SJCRH30 (cell line): ENCODE data around the gene LMAN2L. TPM values are rescaled to one million over a fixed set of nuclear protein-coding genes. Genes with fewer than 3 reads are reported as not detected.

Source experiments
- DNase-seq, 2 experiments: peaks; one replicate each; pipeline ENCODE4 v3.0.0-alpha.2; 2015 to 2020
- H3K27ac ChIP-seq: fragments of 250-450 bp; sonication (Bioruptor Pico); 2 replicates; pipeline ENCODE4 v1.5.1; 2020; ENCODE audit warnings: mild to moderate bottlenecking, moderate library complexity
- H3K27me3 ChIP-seq: fragments of 250-450 bp; sonication (Bioruptor Pico); 2 replicates; pipeline ENCODE4 v1.5.1; 2020; ENCODE audit warnings: mild to moderate bottlenecking, moderate library complexity
- H3K36me3 ChIP-seq: fragments of 250-450 bp; sonication (Bioruptor Pico); 2 replicates; pipeline ENCODE4 v1.5.1; 2020; ENCODE audit warnings: mild to moderate bottlenecking, moderate library complexity
- H3K4me1 ChIP-seq: fragments of 250-450 bp; sonication (Bioruptor Pico); 2 replicates; pipeline ENCODE4 v1.5.1; 2020; ENCODE audit warnings: mild to moderate bottlenecking, moderate library complexity
- H3K4me3 ChIP-seq: fragments of 250-450 bp; sonication (Bioruptor Pico); 2 replicates; pipeline ENCODE4 v1.5.1; 2020; ENCODE audit warnings: mild to moderate bottlenecking, moderate library complexity
- H3K9me3 ChIP-seq: fragments of 250-450 bp; sonication (Bioruptor Pico); replicated peaks from 2 replicates; pipeline ENCODE4 v1.5.1; 2020; ENCODE audit warnings: mild to moderate bottlenecking, moderate library complexity
- total RNA-seq: library from RNA; depleted of rRNA; stranded (reverse); fragments of >200 nt; shearing (Covaris generic); gene quantifications from 2 replicates; pipeline ENCODE4 v1.2.3, GENCODE V29; 2014; rRNA removed

Gene LMAN2L
- total RNA-seq: 29.5 and 31.9 TPM in 2 replicates

GRCh38 chr2:96739633-96740428, at the start of gene LMAN2L:
TSS of gene LMAN2L (minus strand) at chr2:96740064. CDS start at chr2:96740040, 24 bp downstream.
- Histone ChIP-seq H3K4me1 (peaks cover 4% of the 10 kb centered on the region; the same call in 1 of the 2 replicates), H3K27ac (peak within 1 kb of the TSS; percentile 28), H3K4me3 (peak within 1 kb of the TSS; percentile 71), H3K36me3 (peaks cover 8% of the 10 kb centered on the region), H3K9me3 (no peaks in the 10 kb centered on the region), H3K27me3 (no peaks in the 10 kb centered on the region)
- peak; percentile 98 to 99 for DNase-seq

- H3K27me3 ChIP-seq: no peaks in the 10 kb centered on the region
- H3K4me3 ChIP-seq: no peak overlapping the region
- DNase-seq: no peak
- no peaks in the 10 kb centered on the region for H3K9me3 ChIP-seq
- H3K36me3 ChIP-seq: no peaks in the 10 kb centered on the region
- peaks cover 7% of the 10 kb centered on the region for H3K4me1 ChIP-seq
- H3K27ac ChIP-seq: no peak overlapping the region
Measured at GRCh38 chr2:96789245-96789617, 49.4 kb upstream of the LMAN2L start.

GRCh38 chr2:96788442-96789244, 48.8 kb upstream of the LMAN2L start:
- H3K4me3 ChIP-seq: no peak overlapping the region
- peaks cover 7% of the 10 kb centered on the region for H3K4me1 ChIP-seq
- no peak overlapping the region for H3K27ac ChIP-seq
- H3K36me3 ChIP-seq: no peaks in the 10 kb centered on the region
- DNase-seq: peak; percentile 49 to 62
- no peaks in the 10 kb centered on the region for H3K9me3 ChIP-seq
- H3K27me3 ChIP-seq: no peaks in the 10 kb centered on the region

- no peaks in the 10 kb centered on the region for H3K27me3 ChIP-seq
- no peak overlapping the region for H3K27ac ChIP-seq
- H3K4me1 ChIP-seq: peaks cover 7% of the 10 kb centered on the region
- DNase-seq: no peak
- H3K36me3 ChIP-seq: no peaks in the 10 kb centered on the region
- H3K4me3 ChIP-seq: no peak overlapping the region
- no peaks in the 10 kb centered on the region for H3K9me3 ChIP-seq
Measured at GRCh38 chr2:96787411-96787810, 47.5 kb upstream of the LMAN2L start.

- H3K4me1 ChIP-seq: peaks cover 2% of the 10 kb centered on the region
- H3K9me3 ChIP-seq: no peaks in the 10 kb centered on the region
- DNase-seq: no peak
- H3K36me3 ChIP-seq: no peaks in the 10 kb centered on the region
- H3K4me3 ChIP-seq: no peak overlapping the region
- H3K27ac ChIP-seq: no peak overlapping the region
- no peaks in the 10 kb centered on the region for H3K27me3 ChIP-seq
Measured at GRCh38 chr2:96783388-96783787, 43.5 kb upstream of the LMAN2L start.

GRCh38 chr2:96775160-96775559, 35.3 kb upstream of the LMAN2L start:
- H3K27ac ChIP-seq: no peak overlapping the region
- H3K4me1 ChIP-seq: no peaks in the 10 kb centered on the region
- no peak for DNase-seq
- no peaks in the 10 kb centered on the region for H3K9me3 ChIP-seq
- H3K4me3 ChIP-seq: no peak overlapping the region
- H3K27me3 ChIP-seq: no peaks in the 10 kb centered on the region
- H3K36me3 ChIP-seq: no peaks in the 10 kb centered on the region

GRCh38 chr2:96773922-96774321, 34.1 kb upstream of the LMAN2L start:
- H3K27ac ChIP-seq: no peak overlapping the region

GRCh38 chr2:96772903-96773671, 33.2 kb upstream of the LMAN2L start:
- DNase-seq: no peak
- no peak overlapping the region for H3K4me3 ChIP-seq
- H3K9me3 ChIP-seq: no peaks in the 10 kb centered on the region
- H3K27ac ChIP-seq: no peak overlapping the region
- no peaks in the 10 kb centered on the region for H3K27me3 ChIP-seq
- no peaks in the 10 kb centered on the region for H3K4me1 ChIP-seq
- H3K36me3 ChIP-seq: no peaks in the 10 kb centered on the region

More at GRCh38 chr2:96773922-96774321, 34.1 kb upstream of the LMAN2L start:
- H3K4me1 ChIP-seq: no peaks in the 10 kb centered on the region
- H3K36me3 ChIP-seq: no peaks in the 10 kb centered on the region
- H3K9me3 ChIP-seq: no peaks in the 10 kb centered on the region
- no peak for DNase-seq
- no peak overlapping the region for H3K4me3 ChIP-seq
- no peaks in the 10 kb centered on the region for H3K27me3 ChIP-seq

GRCh38 chr2:96771796-96772618, 32.1 kb upstream of the LMAN2L start:
- Histone ChIP-seq H3K4me1 (no peaks in the 10 kb centered on the region), H3K36me3 (no peaks in the 10 kb centered on the region), H3K4me3 (no peak overlapping the region), H3K9me3 (no peaks in the 10 kb centered on the region), H3K27me3 (no peaks in the 10 kb centered on the region), H3K27ac (no peak overlapping the region)
- no peak for DNase-seq

- H3K4me3 ChIP-seq: no peak overlapping the region
- no peaks in the 10 kb centered on the region for H3K4me1 ChIP-seq
- no peak for DNase-seq
- no peaks in the 10 kb centered on the region for H3K9me3 ChIP-seq
- H3K27ac ChIP-seq: no peak overlapping the region
- H3K27me3 ChIP-seq: no peaks in the 10 kb centered on the region
- H3K36me3 ChIP-seq: no peaks in the 10 kb centered on the region
Measured at GRCh38 chr2:96770442-96771202, 30.8 kb upstream of the LMAN2L start.

GRCh38 chr2:96769814-96770213, 29.9 kb upstream of the LMAN2L start:
- no peaks in the 10 kb centered on the region for H3K36me3 ChIP-seq
- H3K4me1 ChIP-seq: no peaks in the 10 kb centered on the region
- DNase-seq: peak; percentile 70 to 73
- H3K27ac ChIP-seq: no peak overlapping the region
- H3K4me3 ChIP-seq: no peak overlapping the region
- H3K27me3 ChIP-seq: no peaks in the 10 kb centered on the region
- no peaks in the 10 kb centered on the region for H3K9me3 ChIP-seq

GRCh38 chr2:96768083-96768561, 28.3 kb upstream of the LMAN2L start:
- Histone ChIP-seq H3K27me3 (no peaks in the 10 kb centered on the region), H3K27ac (no peak overlapping the region), H3K4me3 (no peak overlapping the region), H3K36me3 (no peaks in the 10 kb centered on the region), H3K9me3 (no peaks in the 10 kb centered on the region), H3K4me1 (0 out of 2 replicates have a peak, but pooled peaks cover 3% of the 10 kb centered on the region)
- no peak for DNase-seq

GRCh38 chr2:96767135-96767871, 27.4 kb upstream of the LMAN2L start:
- DNase-seq: no peak
- Histone ChIP-seq H3K27me3 (no peaks in the 10 kb centered on the region), H3K4me3 (no peak overlapping the region), H3K36me3 (no peaks in the 10 kb centered on the region), H3K4me1 (peaks cover 4% of the 10 kb centered on the region; the same call in 1 of the 2 replicates), H3K27ac (no peak overlapping the region), H3K9me3 (no peaks in the 10 kb centered on the region)
